HEK293T (cell line): ENCODE data around the gene AMY1C.

Experiments used
- CTCF ChIA-PET: fragments of 350-600 bp; formaldehyde crosslinking; extraction: SDS; loops from one replicate; lab custom pipeline; 2021; ENCODE audit warnings: antibody characterized with exemption, inconsistent platforms; lab: Yijun Ruan, JAX
- POLR2A ChIA-PET: fragments of 350-600 bp; formaldehyde crosslinking; extraction: SDS; loops from one replicate; lab custom pipeline; 2020; ENCODE audit warnings: antibody characterized with exemption, inconsistent platforms; lab: Yijun Ruan, JAX
- DNase-seq: peaks from one replicate; pipeline ENCODE4 v3.0.0; 2012; ENCODE audit warnings: mixed read lengths; ENCODE audit errors: extremely low spot score
- ARNT ChIP-seq: fragments of 450-650 bp; IDR thresholded peaks from 2 replicates; pipeline ENCODE4 v1.6.1; 2017; ENCODE audit warnings: mild to moderate bottlenecking
- BHLHE40 ChIP-seq: fragments of 450-650 bp; IDR thresholded peaks from 2 replicates; pipeline ENCODE4 v1.6.1; 2016; ENCODE audit warnings: mild to moderate bottlenecking, moderate library complexity, borderline replicate concordance
- CTBP1 ChIP-seq: fragments of 450-650 bp; IDR thresholded peaks from 2 replicates; pipeline ENCODE4 v1.6.1; 2016; ENCODE audit warnings: borderline replicate concordance
- ELF4 ChIP-seq: fragments of 450-650 bp; IDR thresholded peaks from 2 replicates; pipeline ENCODE4 v1.6.1; 2017; ENCODE audit warnings: antibody characterized with exemption
- FOXA1 ChIP-seq: fragments of 450-650 bp; IDR thresholded peaks from 2 replicates; pipeline ENCODE4 v1.6.1; 2016; ENCODE audit warnings: mild to moderate bottlenecking
- FOXK2 ChIP-seq: fragments of 450-650 bp; IDR thresholded peaks from 2 replicates; pipeline ENCODE4 v1.6.1; 2016; ENCODE audit warnings: mild to moderate bottlenecking
- FOXM1 ChIP-seq: fragments of 450-650 bp; IDR thresholded peaks from 2 replicates; pipeline ENCODE4 v1.6.1; 2017; ENCODE audit warnings: mild to moderate bottlenecking, borderline replicate concordance
- HDGF ChIP-seq: fragments of 450-650 bp; IDR thresholded peaks from 2 replicates; pipeline ENCODE4 v1.6.1; 2017; ENCODE audit warnings: antibody characterized with exemption, borderline replicate concordance
- L3MBTL2 ChIP-seq: fragments of 450-650 bp; conservative IDR thresholded peaks from 2 replicates; pipeline ENCODE4 v1.6.1; 2016; ENCODE audit warnings: mild to moderate bottlenecking
- LEF1 ChIP-seq: fragments of 450-650 bp; IDR thresholded peaks from 2 replicates; pipeline ENCODE4 v1.6.1; 2017; ENCODE audit warnings: mild to moderate bottlenecking, borderline replicate concordance
- NFRKB ChIP-seq: fragments of 450-650 bp; IDR thresholded peaks from 2 replicates; pipeline ENCODE4 v1.6.1; 2016; ENCODE audit warnings: mild to moderate bottlenecking, moderate library complexity
- PKNOX1 ChIP-seq: fragments of 450-650 bp; IDR thresholded peaks from 2 replicates; pipeline ENCODE4 v1.6.1; 2016
- SP1 ChIP-seq: fragments of 450-650 bp; IDR thresholded peaks from 2 replicates; pipeline ENCODE4 v1.6.1; 2017
- SUZ12 ChIP-seq: fragments of 450-650 bp; IDR thresholded peaks from 2 replicates; pipeline ENCODE4 v1.6.1; 2016; ENCODE audit warnings: mild to moderate bottlenecking
- TARDBP ChIP-seq: fragments of 450-650 bp; IDR thresholded peaks from 2 replicates; pipeline ENCODE4 v1.6.1; 2016
- ZNF384 ChIP-seq: fragments of 450-650 bp; IDR thresholded peaks from 2 replicates; pipeline ENCODE4 v1.6.1; 2016

Gene AMY1C

GRCh38 chr1:103783944-103784377 is 34.3 kb downstream of the AMY1C start:
- CTCF ChIA-PET, result no interaction called here
- TF ChIP-seq ARNT, result no peak
- no peak for TF ChIP-seq ZNF384
- no peak for TF ChIP-seq SUZ12
- no peak for TF ChIP-seq LEF1
- no peak for TF ChIP-seq ELF4
- TF ChIP-seq CTBP1, result no peak
- TF ChIP-seq FOXK2, result no peak
- TF ChIP-seq PKNOX1, result no peak
- no peak for TF ChIP-seq HDGF
- no peak for TF ChIP-seq SP1
- TF ChIP-seq L3MBTL2, result no peak
- no peak for TF ChIP-seq BHLHE40
- no peak for TF ChIP-seq FOXA1
- TF ChIP-seq TARDBP, result no peak
- TF ChIP-seq FOXM1, result no peak
- no peak for TF ChIP-seq NFRKB
- POLR2A ChIA-PET, result no interaction called here
- DNase-seq, result no peak

GRCh38 chr1:103788377-103788776 is 38.7 kb downstream of the AMY1C start:
- no peak for DNase-seq
- TF ChIP-seq CTBP1, result no peak
- TF ChIP-seq ELF4, result no peak
- TF ChIP-seq FOXA1, result no peak
- TF ChIP-seq SP1, result no peak
- TF ChIP-seq SUZ12, result no peak
- no peak for TF ChIP-seq L3MBTL2
- TF ChIP-seq ZNF384, result no peak
- CTCF ChIA-PET, result no interaction called here
- POLR2A ChIA-PET, result no interaction called here

GRCh38 chr1:103790172-103790571 is 40.5 kb downstream of the AMY1C start:
- ChIA-PET POLR2A (no interaction called here), CTCF (interaction anchor here (0.5 kb wide), 1 partner anchor 1664 kb away, joined by 3 read pairs; no protein-coding TSS in a partner anchor)
- TF ChIP-seq TARDBP, result no peak
- no peak for TF ChIP-seq ARNT
- no peak for TF ChIP-seq BHLHE40
- TF ChIP-seq L3MBTL2, result no peak
- no peak for TF ChIP-seq ELF4
- TF ChIP-seq SUZ12, result no peak
- no peak for TF ChIP-seq CTBP1
- TF ChIP-seq FOXK2, result no peak
- TF ChIP-seq FOXM1, result no peak
- no peak for TF ChIP-seq PKNOX1
- TF ChIP-seq SP1, result no peak
- no peak for DNase-seq
